ENCODE data around the gene PTPRN2.

The PTPRN2 gene

DNA sequence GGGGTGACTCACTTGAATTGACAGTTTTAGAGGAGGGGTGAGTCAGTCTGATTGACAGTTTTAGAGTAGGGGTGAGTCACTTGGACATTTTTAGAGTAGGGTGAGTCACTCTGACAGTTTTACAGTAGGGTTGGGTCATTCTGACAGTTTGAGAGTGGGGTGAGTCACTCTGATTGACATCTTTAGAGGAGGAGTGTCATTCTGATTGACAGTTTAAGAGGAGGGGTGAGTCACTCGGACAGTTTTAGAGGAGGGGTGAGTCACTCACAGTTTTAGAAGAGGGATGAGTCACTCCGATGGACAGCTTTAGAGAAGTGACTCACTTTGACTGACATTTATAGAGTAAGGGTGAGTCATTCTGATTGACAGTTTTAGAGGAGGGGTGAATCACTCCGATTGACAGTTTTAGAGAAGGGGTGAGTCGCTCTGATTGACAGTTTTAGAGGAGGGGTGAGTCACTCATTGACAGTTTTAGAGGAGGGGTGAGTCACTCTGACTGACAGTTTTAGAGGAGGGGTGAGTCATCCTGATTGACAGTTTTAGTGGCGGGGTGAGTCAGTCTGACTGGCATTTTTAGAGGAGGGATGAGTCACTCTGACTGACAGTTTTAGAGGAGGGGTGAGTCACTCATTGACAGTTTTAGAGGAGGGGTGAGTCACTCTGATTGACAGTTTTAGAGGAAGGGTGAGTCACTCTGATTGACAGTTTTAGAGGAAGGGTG is 655.0 kb downstream of the PTPRN2 start:
- no peak for DNase-seq (ENCODE audit: low spot score)
- in situ Hi-C loops (cut with MboI; ENCODE audit: low sequenced_read_pairs, unreplicated experiment), result no loop called here
- TF ChIP-seq, protein P1, sequence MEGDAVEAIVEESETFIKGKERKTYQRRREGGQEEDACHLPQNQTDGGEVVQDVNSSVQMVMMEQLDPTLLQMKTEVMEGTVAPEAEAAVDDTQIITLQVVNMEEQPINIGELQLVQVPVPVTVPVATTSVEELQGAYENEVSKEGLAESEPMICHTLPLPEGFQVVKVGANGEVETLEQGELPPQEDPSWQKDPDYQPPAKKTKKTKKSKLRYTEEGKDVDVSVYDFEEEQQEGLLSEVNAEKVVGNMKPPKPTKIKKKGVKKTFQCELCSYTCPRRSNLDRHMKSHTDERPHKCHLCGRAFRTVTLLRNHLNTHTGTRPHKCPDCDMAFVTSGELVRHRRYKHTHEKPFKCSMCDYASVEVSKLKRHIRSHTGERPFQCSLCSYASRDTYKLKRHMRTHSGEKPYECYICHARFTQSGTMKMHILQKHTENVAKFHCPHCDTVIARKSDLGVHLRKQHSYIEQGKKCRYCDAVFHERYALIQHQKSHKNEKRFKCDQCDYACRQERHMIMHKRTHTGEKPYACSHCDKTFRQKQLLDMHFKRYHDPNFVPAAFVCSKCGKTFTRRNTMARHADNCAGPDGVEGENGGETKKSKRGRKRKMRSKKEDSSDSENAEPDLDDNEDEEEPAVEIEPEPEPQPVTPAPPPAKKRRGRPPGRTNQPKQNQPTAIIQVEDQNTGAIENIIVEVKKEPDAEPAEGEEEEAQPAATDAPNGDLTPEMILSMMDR (IDR thresholded peaks at IDR 0.05; ENCODE audit: borderline replicate concordance, control extremely low read depth, extremely low read depth, insufficient read depth, missing control alignments), result no peak

GRCh38 chr7:157930926-157931466 is 656.6 kb downstream of the PTPRN2 start:
- in situ Hi-C loops (cut with MboI; ENCODE audit: low sequenced_read_pairs, unreplicated experiment), result no loop called here
- TF ChIP-seq, protein P1 (IDR thresholded peaks at IDR 0.05; ENCODE audit: borderline replicate concordance, control extremely low read depth, extremely low read depth, insufficient read depth, missing control alignments), result no peak
- DNase-seq (ENCODE audit: low spot score), result no peak

GRCh38 chr7:157930441-157930840 is 657.2 kb downstream of the PTPRN2 start:
- in situ Hi-C loops (cut with MboI; ENCODE audit: low sequenced_read_pairs, unreplicated experiment), result no loop called here
- TF ChIP-seq, protein P1 (IDR thresholded peaks at IDR 0.05; ENCODE audit: borderline replicate concordance, control extremely low read depth, extremely low read depth, insufficient read depth, missing control alignments), result no peak
- DNase-seq (ENCODE audit: low spot score), result no peak

GRCh38 chr7:157929671-157930070 is 658.0 kb downstream of the PTPRN2 start:
- TF ChIP-seq, protein P1 (IDR thresholded peaks at IDR 0.05; ENCODE audit: borderline replicate concordance, control extremely low read depth, extremely low read depth, insufficient read depth, missing control alignments), result no peak
- in situ Hi-C loops (cut with MboI; ENCODE audit: low sequenced_read_pairs, unreplicated experiment), result no loop called here
- DNase-seq (ENCODE audit: low spot score), result no peak

- TF ChIP-seq, protein P1 (IDR thresholded peaks at IDR 0.05; ENCODE audit: borderline replicate concordance, control extremely low read depth, extremely low read depth, insufficient read depth, missing control alignments), result no peak
- in situ Hi-C loops (cut with MboI; ENCODE audit: low sequenced_read_pairs, unreplicated experiment), result no loop called here
- DNase-seq (ENCODE audit: low spot score), result no peak
Measured at GRCh38 chr7:157928808-157929425, 658.7 kb downstream of the PTPRN2 start.

- DNase-seq (ENCODE audit: low spot score), result no peak
- TF ChIP-seq, protein P1 (IDR thresholded peaks at IDR 0.05; ENCODE audit: borderline replicate concordance, control extremely low read depth, extremely low read depth, insufficient read depth, missing control alignments), result no peak
- in situ Hi-C loops (cut with MboI; ENCODE audit: low sequenced_read_pairs, unreplicated experiment), result no loop called here
Measured at GRCh38 chr7:157928171-157928794, 659.3 kb downstream of the PTPRN2 start.
